Mammary epithelial cell (primary cell): Measurements from ENCODE around the gene CDNF.

Experiments
- EZH2 ChIP-seq: IDR thresholded peaks from 2 replicates; pipeline ENCODE4 v1.6.1; 2012; ENCODE audit warnings: low read length, inconsistent platforms, borderline replicate concordance
- TF ChIP-seq, protein P1 (sequence below), 2 donors: IDR thresholded peaks in 1 of 2; conservative IDR thresholded peaks in 1 of 2; 2 replicates each; pipeline ENCODE4 v1.5.1; 2011 to 2012; ENCODE audit warnings: inconsistent platforms in 2 of 2, low read length in 2 of 2, mild to moderate bottlenecking in 2 of 2, control low read depth in 1 of 2, low read depth in 1 of 2; ENCODE audit not compliant: insufficient read depth in 1 of 2; ENCODE audit errors: extremely low read depth in 1 of 2

DNA sequence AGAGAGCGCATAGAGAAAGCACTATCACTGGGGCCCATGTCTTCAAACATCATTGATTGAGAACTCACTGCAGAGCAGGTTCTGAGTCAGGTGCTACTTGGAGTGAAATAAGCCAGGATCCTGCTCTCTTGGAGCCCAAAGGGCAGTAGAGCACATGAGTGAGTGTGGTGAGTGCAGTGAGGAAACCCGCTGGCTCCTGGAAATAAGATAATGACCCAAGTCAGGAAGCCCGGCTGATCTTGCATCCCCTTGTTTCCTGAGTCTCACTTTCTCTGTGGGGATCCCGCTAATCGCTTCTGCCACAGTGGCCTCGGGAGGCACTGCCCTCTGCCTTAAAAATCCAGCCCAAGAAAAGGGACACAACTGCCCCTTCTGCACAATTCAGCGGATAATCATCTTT, 56.1 kb downstream of the CDNF start:
- TF ChIP-seq, protein P1, sequence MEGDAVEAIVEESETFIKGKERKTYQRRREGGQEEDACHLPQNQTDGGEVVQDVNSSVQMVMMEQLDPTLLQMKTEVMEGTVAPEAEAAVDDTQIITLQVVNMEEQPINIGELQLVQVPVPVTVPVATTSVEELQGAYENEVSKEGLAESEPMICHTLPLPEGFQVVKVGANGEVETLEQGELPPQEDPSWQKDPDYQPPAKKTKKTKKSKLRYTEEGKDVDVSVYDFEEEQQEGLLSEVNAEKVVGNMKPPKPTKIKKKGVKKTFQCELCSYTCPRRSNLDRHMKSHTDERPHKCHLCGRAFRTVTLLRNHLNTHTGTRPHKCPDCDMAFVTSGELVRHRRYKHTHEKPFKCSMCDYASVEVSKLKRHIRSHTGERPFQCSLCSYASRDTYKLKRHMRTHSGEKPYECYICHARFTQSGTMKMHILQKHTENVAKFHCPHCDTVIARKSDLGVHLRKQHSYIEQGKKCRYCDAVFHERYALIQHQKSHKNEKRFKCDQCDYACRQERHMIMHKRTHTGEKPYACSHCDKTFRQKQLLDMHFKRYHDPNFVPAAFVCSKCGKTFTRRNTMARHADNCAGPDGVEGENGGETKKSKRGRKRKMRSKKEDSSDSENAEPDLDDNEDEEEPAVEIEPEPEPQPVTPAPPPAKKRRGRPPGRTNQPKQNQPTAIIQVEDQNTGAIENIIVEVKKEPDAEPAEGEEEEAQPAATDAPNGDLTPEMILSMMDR (conservative IDR thresholded peaks at IDR 0.05 in 1 of 2, IDR thresholded peaks at IDR 0.05 in 1 of 2; ENCODE audit: extremely low read depth in 1 of 2, insufficient read depth in 1 of 2, low read depth in 1 of 2, low read length in 2 of 2), result no peak
- TF ChIP-seq EZH2, result no peak
